Measurements from ENCODE around the gene GRK5. TPM values are rescaled to one million over a fixed set of nuclear protein-coding genes. Genes with fewer than 3 reads are reported as not detected.

GRK5 gene
- total RNA-seq, 5 donors from 2014 or later (not counting 1 experiment from before 2014, with no cell fraction given), result 21.7 to 36.8 (median 30.6) TPM

- no peaks in the 10 kb centered on the region for H3K9me3 Mint-ChIP-seq
- Histone ChIP-seq H3K27ac (ENCODE audit: low read length) (no peak overlapping the region), H3K4me1 (ENCODE audit: control insufficient read depth in 1 of 2, extremely low read depth in 1 of 2, insufficient read depth in 2 of 2, low read length in 2 of 2) (peaks cover 16 to 39% of the 10 kb centered on the region in 2 experiments), H3K4me3 (ENCODE audit: control insufficient read depth in 1 of 2, extremely low read depth in 1 of 2, low read length in 1 of 2) (no peak overlapping the region), H3K36me3 (ENCODE audit: control insufficient read depth in 2 of 2, extremely low read depth in 1 of 2, insufficient read depth in 1 of 2, low read length in 1 of 2) (no peaks in the 10 kb centered on the region), H3K27me3 (replicated peaks in 1 of 2; ENCODE audit: control insufficient read depth in 2 of 2, extremely low read depth in 1 of 2, insufficient read depth in 2 of 2, low read length in 1 of 2) (no peaks in the 10 kb centered on the region), H3K9me3 (no peaks in the 10 kb centered on the region)
- peaks cover 5% of the 10 kb centered on the region for H3K36me3 Mint-ChIP-seq
- peaks cover 64 to 72% (median 65%) of the 10 kb centered on the region in 3 donors for H3K4me1 Mint-ChIP-seq
- CTCF ChIA-PET, result no interaction called here
- no peaks in the 10 kb centered on the region for H3K27me3 Mint-ChIP-seq
- ATAC-seq (replicated peaks in 1 of 4) (no peak), DNase-seq (no peak)
- POLR2A ChIA-PET, result no interaction called here
- H3K27ac Mint-ChIP-seq, result no peak overlapping the region
- WGBS (ENCODE audit: insufficient coverage), result 93% methylated on average over 7 of the region's 10 CpGs
- no peak overlapping the region for H3K4me3 Mint-ChIP-seq
Measured at GRCh38 chr10:119279441-119279840, 72.1 kb downstream of the GRK5 start.

- peaks cover 73 to 83% (median 73%) of the 10 kb centered on the region in 3 donors for H3K4me1 Mint-ChIP-seq
Measured at GRCh38 chr10:119281581-119282071, 74.3 kb downstream of the GRK5 start.

DNA sequence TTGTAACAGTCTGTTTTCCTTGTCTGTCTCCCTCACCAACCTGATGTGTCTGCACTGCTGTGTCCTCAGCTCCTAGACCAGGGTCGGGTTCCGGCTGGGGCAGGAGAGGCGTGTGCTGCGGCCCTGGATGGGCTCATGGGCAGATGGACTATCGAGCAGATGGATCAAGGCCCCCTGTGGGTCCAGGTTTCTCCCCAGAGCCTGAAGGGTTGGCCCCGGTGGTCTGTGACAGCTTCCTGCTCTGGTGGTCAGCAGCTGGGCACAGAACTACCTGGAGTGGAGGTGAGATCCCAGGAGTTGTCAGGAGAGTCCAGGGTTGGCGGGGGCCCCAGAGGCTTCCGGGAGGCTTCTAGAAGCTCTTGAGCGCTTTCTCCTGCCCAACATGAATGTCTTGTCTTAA, 75.1 kb downstream of the GRK5 start:
- H3K27ac ChIP-seq (ENCODE audit: low read length), result no peak overlapping the region
- Mint-ChIP-seq H3K9me3 (no peaks in the 10 kb centered on the region), H3K36me3 (peaks cover 3% of the 10 kb centered on the region), H3K4me1 (peaks cover 74 to 89% (median 78%) of the 10 kb centered on the region in 3 donors), H3K27me3 (no peaks in the 10 kb centered on the region), H3K4me3 (peak overlapping the region in 1 of 3 donors; percentile 15), H3K27ac (no peak overlapping the region)
- H3K4me3 ChIP-seq (ENCODE audit: control insufficient read depth in 1 of 2, extremely low read depth in 1 of 2, low read length in 1 of 2), result no peak overlapping the region
- WGBS (ENCODE audit: insufficient coverage), result 98% methylated on average over 8 of the region's 9 CpGs
- H3K36me3 ChIP-seq (ENCODE audit: control insufficient read depth in 2 of 2, extremely low read depth in 1 of 2, insufficient read depth in 1 of 2, low read length in 1 of 2), result no peaks in the 10 kb centered on the region
- ChIA-PET POLR2A (interaction anchor here in 1 of 2 donors (0.7 kb wide), 1 partner anchor 14 kb away, joined by 4 read pairs; no protein-coding TSS in a partner anchor), CTCF (no interaction called here)
- ATAC-seq (replicated peaks in 1 of 4), result no peak
- no peaks in the 10 kb centered on the region for H3K9me3 ChIP-seq
- no peak for DNase-seq
- no peaks in the 10 kb centered on the region for H3K27me3 ChIP-seq (replicated peaks in 1 of 2; ENCODE audit: control insufficient read depth in 2 of 2, extremely low read depth in 1 of 2, insufficient read depth in 2 of 2, low read length in 1 of 2)
- peaks cover 29 to 51% of the 10 kb centered on the region in 2 experiments for H3K4me1 ChIP-seq (ENCODE audit: control insufficient read depth in 1 of 2, extremely low read depth in 1 of 2, insufficient read depth in 2 of 2, low read length in 2 of 2)

More at GRCh38 chr10:119281581-119282071, 74.3 kb downstream of the GRK5 start:
- Histone ChIP-seq H3K27ac (ENCODE audit: low read length) (no peak overlapping the region), H3K4me3 (ENCODE audit: control insufficient read depth in 1 of 2, extremely low read depth in 1 of 2, low read length in 1 of 2) (no peak overlapping the region), H3K4me1 (ENCODE audit: control insufficient read depth in 1 of 2, extremely low read depth in 1 of 2, insufficient read depth in 2 of 2, low read length in 2 of 2) (peaks cover 29 to 50% of the 10 kb centered on the region in 2 experiments), H3K27me3 (replicated peaks in 1 of 2; ENCODE audit: control insufficient read depth in 2 of 2, extremely low read depth in 1 of 2, insufficient read depth in 2 of 2, low read length in 1 of 2) (no peaks in the 10 kb centered on the region), H3K36me3 (ENCODE audit: control insufficient read depth in 2 of 2, extremely low read depth in 1 of 2, insufficient read depth in 1 of 2, low read length in 1 of 2) (no peaks in the 10 kb centered on the region), H3K9me3 (no peaks in the 10 kb centered on the region)
- ChIA-PET POLR2A (no interaction called here), CTCF (no interaction called here)
- WGBS (ENCODE audit: insufficient coverage), result 93% methylated on average over 12 of the region's 13 CpGs
- Mint-ChIP-seq H3K36me3 (peaks cover 5% of the 10 kb centered on the region), H3K4me3 (peak overlapping the region in 1 of 3 donors; percentile 9), H3K27ac (no peak overlapping the region), H3K9me3 (no peaks in the 10 kb centered on the region), H3K27me3 (no peaks in the 10 kb centered on the region)
- ATAC-seq (replicated peaks in 1 of 4) (no peak), DNase-seq (no peak)

GRCh38 chr10:119283387-119283786, 76.0 kb downstream of the GRK5 start:
- WGBS (ENCODE audit: insufficient coverage), result 95% methylated on average over 4 of the region's 5 CpGs
- Histone ChIP-seq H3K4me3 (ENCODE audit: control insufficient read depth in 1 of 2, extremely low read depth in 1 of 2, low read length in 1 of 2) (no peak overlapping the region), H3K9me3 (no peaks in the 10 kb centered on the region), H3K27ac (ENCODE audit: low read length) (peak overlapping the region; percentile 38), H3K27me3 (replicated peaks in 1 of 2; ENCODE audit: control insufficient read depth in 2 of 2, extremely low read depth in 1 of 2, insufficient read depth in 2 of 2, low read length in 1 of 2) (no peaks in the 10 kb centered on the region), H3K4me1 (ENCODE audit: control insufficient read depth in 1 of 2, extremely low read depth in 1 of 2, insufficient read depth in 2 of 2, low read length in 2 of 2) (peaks cover 29 to 58% of the 10 kb centered on the region in 2 experiments), H3K36me3 (ENCODE audit: control insufficient read depth in 2 of 2, extremely low read depth in 1 of 2, insufficient read depth in 1 of 2, low read length in 1 of 2) (no peaks in the 10 kb centered on the region)
- H3K27ac Mint-ChIP-seq, result peak overlapping the region in 1 of 2 donors; percentile 78
- H3K4me1 Mint-ChIP-seq, result peaks cover 77 to 89% (median 87%) of the 10 kb centered on the region in 3 donors
- ATAC-seq (replicated peaks in 1 of 4) (no peak), DNase-seq (no peak)
- H3K27me3 Mint-ChIP-seq, result no peaks in the 10 kb centered on the region
- POLR2A ChIA-PET, result interaction anchor here in 1 of 2 donors (0.7 kb wide), 1 partner anchor 15 kb away, joined by 4 read pairs; no protein-coding TSS in a partner anchor
- no peaks in the 10 kb centered on the region for H3K36me3 Mint-ChIP-seq
- no peaks in the 10 kb centered on the region for H3K9me3 Mint-ChIP-seq
- peak overlapping the region in 1 of 3 donors; percentile 69 for H3K4me3 Mint-ChIP-seq
- CTCF ChIA-PET, result interaction anchor here (0.5 to 1.0 kb wide), 2 partner anchors 18 to 149 kb away, joined by 3 to 6 read pairs; no protein-coding TSS in a partner anchor

DNA sequence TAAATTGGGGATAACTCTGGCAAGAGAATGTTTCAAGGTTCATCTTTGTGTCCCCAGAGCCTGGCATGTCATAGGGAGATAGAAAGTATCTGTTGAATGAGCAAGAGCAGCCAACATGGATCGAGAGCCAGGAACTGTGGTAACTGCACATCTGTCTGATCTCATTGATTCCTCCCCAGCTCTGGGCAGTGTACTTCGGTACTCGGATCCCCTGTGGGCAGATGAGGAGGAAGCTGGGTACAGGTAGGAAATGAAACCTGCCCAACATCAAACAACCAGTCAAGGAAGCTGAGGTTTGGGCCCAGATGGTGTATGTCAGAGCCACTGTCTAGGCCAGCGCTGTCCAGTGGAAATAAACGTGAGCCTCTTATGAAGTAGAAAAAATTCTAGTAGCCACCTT, 76.4 kb downstream of the GRK5 start:
- DNase-seq, result peak in 10 of 35 experiments; percentile 13 to 57 (median 25)
- Mint-ChIP-seq H3K36me3 (no peaks in the 10 kb centered on the region), H3K4me1 (peaks cover 80 to 91% (median 89%) of the 10 kb centered on the region in 3 donors), H3K27me3 (no peaks in the 10 kb centered on the region), H3K4me3 (peak overlapping the region; percentile 25 to 69 (median 41)), H3K9me3 (no peaks in the 10 kb centered on the region), H3K27ac (peak overlapping the region in 1 of 2 donors; percentile 78)
- Histone ChIP-seq H3K27ac (ENCODE audit: low read length) (peak overlapping the region; percentile 38), H3K9me3 (no peaks in the 10 kb centered on the region), H3K27me3 (replicated peaks in 1 of 2; ENCODE audit: control insufficient read depth in 2 of 2, extremely low read depth in 1 of 2, insufficient read depth in 2 of 2, low read length in 1 of 2) (no peaks in the 10 kb centered on the region), H3K4me3 (ENCODE audit: control insufficient read depth in 1 of 2, extremely low read depth in 1 of 2, low read length in 1 of 2) (no peak overlapping the region), H3K4me1 (ENCODE audit: control insufficient read depth in 1 of 2, extremely low read depth in 1 of 2, insufficient read depth in 2 of 2, low read length in 2 of 2) (peaks cover 29 to 62% of the 10 kb centered on the region in 2 experiments), H3K36me3 (ENCODE audit: control insufficient read depth in 2 of 2, extremely low read depth in 1 of 2, insufficient read depth in 1 of 2, low read length in 1 of 2) (no peaks in the 10 kb centered on the region)
- WGBS (ENCODE audit: insufficient coverage), result no CpG with 5 or more reads among the region's 5 CpGs
- peak; percentile 64 to 77 (median 67) for ATAC-seq (replicated peaks in 1 of 4)
- POLR2A ChIA-PET, result no interaction called here
- CTCF ChIA-PET, result interaction anchor here (0.5 to 1.0 kb wide), 2 partner anchors 18 to 149 kb away, joined by 3 to 6 read pairs; no protein-coding TSS in a partner anchor

DNA sequence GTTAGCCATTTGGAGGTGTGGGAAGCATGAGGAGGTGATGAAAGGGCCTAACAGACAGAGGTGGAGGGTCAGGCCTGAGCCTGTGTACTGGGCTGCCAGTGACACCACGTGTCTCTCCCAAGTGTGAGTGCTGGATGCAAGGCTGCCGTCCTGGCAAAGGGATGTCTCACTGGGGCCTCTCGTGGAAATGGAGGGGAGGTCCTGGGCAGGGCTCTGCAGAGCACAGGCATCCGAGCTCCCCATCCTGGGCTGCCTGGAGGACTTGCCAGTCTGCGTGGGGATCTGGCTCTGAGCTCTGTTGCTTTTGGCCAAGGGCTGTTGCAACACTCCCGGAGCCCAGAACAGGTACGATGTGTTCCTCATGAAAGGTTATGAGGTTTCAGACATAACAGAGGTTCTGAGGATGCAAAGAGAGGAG, 77.3 kb downstream of the GRK5 start:
- DNase-seq, result no peak
- Mint-ChIP-seq H3K27me3 (no peaks in the 10 kb centered on the region), H3K36me3 (no peaks in the 10 kb centered on the region), H3K4me3 (peak overlapping the region; percentile 67 to 69 (median 68)), H3K9me3 (no peaks in the 10 kb centered on the region), H3K4me1 (peaks cover 85 to 92% (median 92%) of the 10 kb centered on the region in 3 donors), H3K27ac (peak overlapping the region; percentile 84 to 88)
- ChIA-PET POLR2A (no interaction called here), CTCF (no interaction called here)
- WGBS (ENCODE audit: insufficient coverage), result 90% methylated on average over 7 of the region's 7 CpGs
- no peaks in the 10 kb centered on the region for H3K27me3 ChIP-seq (replicated peaks in 1 of 2; ENCODE audit: control insufficient read depth in 2 of 2, extremely low read depth in 1 of 2, insufficient read depth in 2 of 2, low read length in 1 of 2)
- peak overlapping the region; percentile 73 for H3K27ac ChIP-seq (ENCODE audit: low read length)
- peak in 2 of 4 experiments; percentile 3 to 25 for ATAC-seq (replicated peaks in 1 of 4)
- peaks cover 37 to 71% of the 10 kb centered on the region in 2 experiments for H3K4me1 ChIP-seq (ENCODE audit: control insufficient read depth in 1 of 2, extremely low read depth in 1 of 2, insufficient read depth in 2 of 2, low read length in 2 of 2)
- H3K9me3 ChIP-seq, result no peaks in the 10 kb centered on the region
- no peaks in the 10 kb centered on the region for H3K36me3 ChIP-seq (ENCODE audit: control insufficient read depth in 2 of 2, extremely low read depth in 1 of 2, insufficient read depth in 1 of 2, low read length in 1 of 2)
- H3K4me3 ChIP-seq (ENCODE audit: control insufficient read depth in 1 of 2, extremely low read depth in 1 of 2, low read length in 1 of 2), result no peak overlapping the region
